MM.1S (cell line): ENCODE data around the gene PLD1.

Experiments used
- DNase-seq: peaks from one replicate; pipeline ENCODE4 v3.0.0-alpha.2; 2015
- H2AFZ ChIP-seq: fragments of 300-600 bp; sonication (generic); 2 replicates; pipeline ENCODE4 v1.6.0; 2016; ENCODE audit warnings: antibody characterized with exemption, low read length
- H3F3A ChIP-seq: fragments of 300-600 bp; sonication (generic); 2 replicates; pipeline ENCODE4 v1.6.1; 2016; ENCODE audit warnings: mild to moderate bottlenecking, antibody characterized with exemption, low read length, moderate library complexity, mixed read lengths; ENCODE audit not compliant: insufficient read depth
- H3K27ac ChIP-seq: fragments of 300-600 bp; sonication (generic); 2 replicates; pipeline ENCODE4 v1.5.1; 2016; ENCODE audit warnings: mild to moderate bottlenecking, low read length
- H3K27me3 ChIP-seq: fragments of 300-600 bp; sonication (generic); replicated peaks from 2 replicates; pipeline ENCODE4 v1.6.0; 2016; ENCODE audit warnings: low read length; ENCODE audit not compliant: insufficient read depth
- H3K36me3 ChIP-seq: fragments of 300-600 bp; sonication (generic); replicated peaks from 2 replicates; pipeline ENCODE4 v1.6.1; 2016; ENCODE audit warnings: mild to moderate bottlenecking, low read length, mixed read lengths; ENCODE audit not compliant: insufficient read depth
- H3K4me1 ChIP-seq: fragments of 300-600 bp; sonication (generic); 2 replicates; pipeline ENCODE4 v1.6.1; 2016; ENCODE audit warnings: low read length, mixed read lengths
- H3K4me2 ChIP-seq: fragments of 300-600 bp; sonication (generic); 2 replicates; pipeline ENCODE4 v1.6.0; 2016; ENCODE audit warnings: low read depth, low read length
- H3K4me3 ChIP-seq: fragments of 300-600 bp; sonication (generic); 2 replicates; pipeline ENCODE4 v1.5.1; 2016; ENCODE audit warnings: low read length, mixed read lengths
- H3K79me2 ChIP-seq: fragments of 300-600 bp; sonication (generic); 2 replicates; pipeline ENCODE4 v1.6.1; 2016; ENCODE audit warnings: mixed run types, low read length, mixed read lengths
- H3K9ac ChIP-seq: fragments of 300-600 bp; sonication (generic); 2 replicates; pipeline ENCODE4 v1.6.1; 2016; ENCODE audit warnings: low read length, mixed read lengths
- H3K9me2 ChIP-seq: fragments of 300-600 bp; sonication (generic); replicated peaks from 2 replicates; pipeline ENCODE4 v1.6.1; 2016; ENCODE audit warnings: mild to moderate bottlenecking, low read length, mixed read lengths; ENCODE audit not compliant: insufficient read depth
- H3K9me3 ChIP-seq: fragments of 300-600 bp; sonication (generic); replicated peaks from 2 replicates; pipeline ENCODE4 v1.6.1; 2016; ENCODE audit warnings: mild to moderate bottlenecking, low read length, mixed read lengths; ENCODE audit not compliant: insufficient read depth
- H4K20me1 ChIP-seq: fragments of 300-600 bp; sonication (generic); 2 replicates; pipeline ENCODE4 v1.6.1; 2016; ENCODE audit warnings: mild to moderate bottlenecking, low read length, moderate library complexity, mixed read lengths; ENCODE audit not compliant: insufficient read depth
- EZH2 ChIP-seq: fragments of 300-600 bp; sonication (generic); optimal IDR thresholded peaks from 2 replicates; pipeline ENCODE3; 2017; ENCODE audit warnings: low read depth, mild to moderate bottlenecking, antibody characterized with exemption, low read length, mixed read lengths
- EZH2phosphoT487 ChIP-seq: fragments of 300-600 bp; sonication (generic); IDR thresholded peaks from 2 replicates; pipeline ENCODE4 v1.6.1; 2018; ENCODE audit warnings: antibody characterized with exemption, low read length
- TF ChIP-seq, protein P1 (sequence below): fragments of 300-600 bp; sonication (generic); IDR thresholded peaks from 2 replicates; pipeline ENCODE4 v1.5.1; 2016; ENCODE audit warnings: antibody characterized with exemption, low read length, mixed read lengths

The PLD1 gene

GRCh38 chr3:171828902-171829770 is 18.9 kb upstream of the PLD1 start:
- H3K27ac ChIP-seq, result no peak overlapping the region
- TF ChIP-seq, protein P1, sequence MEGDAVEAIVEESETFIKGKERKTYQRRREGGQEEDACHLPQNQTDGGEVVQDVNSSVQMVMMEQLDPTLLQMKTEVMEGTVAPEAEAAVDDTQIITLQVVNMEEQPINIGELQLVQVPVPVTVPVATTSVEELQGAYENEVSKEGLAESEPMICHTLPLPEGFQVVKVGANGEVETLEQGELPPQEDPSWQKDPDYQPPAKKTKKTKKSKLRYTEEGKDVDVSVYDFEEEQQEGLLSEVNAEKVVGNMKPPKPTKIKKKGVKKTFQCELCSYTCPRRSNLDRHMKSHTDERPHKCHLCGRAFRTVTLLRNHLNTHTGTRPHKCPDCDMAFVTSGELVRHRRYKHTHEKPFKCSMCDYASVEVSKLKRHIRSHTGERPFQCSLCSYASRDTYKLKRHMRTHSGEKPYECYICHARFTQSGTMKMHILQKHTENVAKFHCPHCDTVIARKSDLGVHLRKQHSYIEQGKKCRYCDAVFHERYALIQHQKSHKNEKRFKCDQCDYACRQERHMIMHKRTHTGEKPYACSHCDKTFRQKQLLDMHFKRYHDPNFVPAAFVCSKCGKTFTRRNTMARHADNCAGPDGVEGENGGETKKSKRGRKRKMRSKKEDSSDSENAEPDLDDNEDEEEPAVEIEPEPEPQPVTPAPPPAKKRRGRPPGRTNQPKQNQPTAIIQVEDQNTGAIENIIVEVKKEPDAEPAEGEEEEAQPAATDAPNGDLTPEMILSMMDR, result no peak
- no peak for TF ChIP-seq EZH2phosphoT487
- TF ChIP-seq EZH2, result no peak
- H3K4me1 ChIP-seq, result no peaks in the 10 kb centered on the region
- H3K4me3 ChIP-seq, result no peak overlapping the region
- H4K20me1 ChIP-seq, result no peaks in the 10 kb centered on the region
- H3K79me2 ChIP-seq, result no peaks in the 10 kb centered on the region
- no peak overlapping the region for H2AFZ ChIP-seq
- no peak overlapping the region for H3K9ac ChIP-seq
- H3K4me2 ChIP-seq, result no peak overlapping the region
- no peaks in the 10 kb centered on the region for H3K36me3 ChIP-seq
- no peaks in the 10 kb centered on the region for H3K9me3 ChIP-seq
- H3K9me2 ChIP-seq, result no peaks in the 10 kb centered on the region
- no peak for DNase-seq
- no peaks in the 10 kb centered on the region for H3F3A ChIP-seq
- no peaks in the 10 kb centered on the region for H3K27me3 ChIP-seq

DNA sequence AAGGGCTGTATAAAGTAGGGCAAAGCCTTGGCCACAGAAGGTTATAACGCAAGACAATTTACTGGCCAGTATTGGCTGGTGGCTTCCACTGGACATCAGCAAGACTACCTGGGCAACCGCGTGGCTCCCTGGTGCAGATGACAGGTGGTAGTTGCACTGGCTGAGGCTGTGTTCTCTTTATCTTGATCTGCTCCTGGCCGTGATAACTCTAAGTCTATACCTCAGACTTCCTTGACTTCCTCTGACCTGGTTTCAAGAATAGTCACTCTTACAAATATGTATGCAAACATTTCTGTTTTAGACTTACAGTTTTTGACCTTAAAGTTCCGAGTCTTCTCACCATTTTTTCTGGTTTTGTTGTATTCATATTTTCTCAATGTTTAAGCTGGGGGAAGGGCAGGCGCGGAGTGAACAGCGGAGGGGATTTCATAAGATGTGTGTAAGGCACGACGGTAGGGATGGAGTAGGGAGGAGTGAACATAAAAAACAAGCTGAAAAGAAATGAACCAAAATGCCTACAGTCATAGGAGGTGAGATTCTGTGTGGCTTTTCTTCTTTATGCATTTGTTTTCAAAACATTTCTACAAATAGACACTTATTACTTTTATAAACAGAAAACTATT is 17.7 kb upstream of the PLD1 start:
- Histone ChIP-seq H3K4me1 (no peaks in the 10 kb centered on the region), H3K4me3 (no peak overlapping the region), H3K9me3 (no peaks in the 10 kb centered on the region), H3F3A (no peaks in the 10 kb centered on the region), H2AFZ (no peak overlapping the region), H3K27ac (no peak overlapping the region), H3K9me2 (no peaks in the 10 kb centered on the region), H3K79me2 (no peaks in the 10 kb centered on the region), H3K9ac (no peak overlapping the region), H3K36me3 (no peaks in the 10 kb centered on the region), H4K20me1 (no peaks in the 10 kb centered on the region), H3K4me2 (no peak overlapping the region), H3K27me3 (no peaks in the 10 kb centered on the region)
- TF ChIP-seq EZH2 (no peak), EZH2phosphoT487 (no peak)
- TF ChIP-seq, protein P1, result no peak
- DNase-seq, result no peak

DNA sequence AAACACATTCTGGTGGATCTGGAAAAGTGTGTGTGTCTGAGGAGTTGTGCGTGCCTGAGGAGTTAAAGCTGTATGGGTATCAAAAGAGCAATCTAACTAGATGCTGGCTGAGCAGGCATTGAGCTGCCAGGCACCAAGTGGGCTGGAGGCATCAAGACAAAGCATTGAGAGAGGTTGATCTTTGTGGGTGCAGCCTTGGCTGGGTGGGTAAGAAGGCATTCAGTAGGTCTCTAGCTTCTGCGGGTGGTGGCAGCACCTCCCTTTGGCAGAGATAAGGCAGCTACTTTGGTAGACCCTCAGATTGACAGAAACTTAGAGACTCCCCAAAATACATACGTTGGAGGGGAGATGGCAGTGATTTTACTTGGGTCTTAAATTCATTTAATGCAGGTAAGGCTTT is 17.1 kb upstream of the PLD1 start:
- H3K79me2 ChIP-seq, result no peaks in the 10 kb centered on the region
- no peaks in the 10 kb centered on the region for H3F3A ChIP-seq
- no peaks in the 10 kb centered on the region for H3K27me3 ChIP-seq

More for the DNA sequence above, 17.1 kb upstream of the PLD1 start:
- no peak overlapping the region for H3K4me2 ChIP-seq
- no peaks in the 10 kb centered on the region for H3K9me3 ChIP-seq
- H3K9me2 ChIP-seq, result no peaks in the 10 kb centered on the region
- no peak overlapping the region for H2AFZ ChIP-seq
- H3K4me1 ChIP-seq, result no peaks in the 10 kb centered on the region
- H3K36me3 ChIP-seq, result no peaks in the 10 kb centered on the region
- DNase-seq, result no peak
- H3K4me3 ChIP-seq, result no peak overlapping the region
- H3K9ac ChIP-seq, result no peak overlapping the region
- H4K20me1 ChIP-seq, result no peaks in the 10 kb centered on the region
- no peak overlapping the region for H3K27ac ChIP-seq
- TF ChIP-seq EZH2 (no peak), EZH2phosphoT487 (no peak)
- TF ChIP-seq, protein P1, result no peak
